GM23338 (cell line): Measurements from ENCODE around the gene EMSY. TPM values are rescaled to one million over a fixed set of nuclear protein-coding genes. Genes with fewer than 3 reads are reported as not detected.

ENCODE experiments used
- ATAC-seq: fragments of 200-7000 bp; cut with Tn5 transposase; 3 replicates; pipeline ENCODE4 v1.9.1; 2020
- DNase-seq: peaks from one replicate; pipeline ENCODE4 v3.0.0-alpha.2; 2015; ENCODE audit warnings: low spot score
- H2AFZ ChIP-seq: fragments of 200-600 bp; sonication (generic); 2 replicates; pipeline ENCODE4 v1.8.0; 2016; ENCODE audit warnings: antibody characterized with exemption, mild to moderate bottlenecking, moderate library complexity
- H3F3A ChIP-seq: fragments of 200-600 bp; sonication (generic); replicated peaks from 2 replicates; pipeline ENCODE4 v1.8.0; 2017; ENCODE audit warnings: antibody characterized with exemption, mixed run types, low read depth
- H3K27ac ChIP-seq: fragments of 200-600 bp; sonication (generic); 2 replicates; pipeline ENCODE4 v1.6.1; 2016; ENCODE audit warnings: low read depth
- H3K27me3 ChIP-seq: fragments of 200-600 bp; sonication (generic); 2 replicates; pipeline ENCODE4 v1.8.0; 2016; ENCODE audit warnings: mild to moderate bottlenecking, mixed run types, moderate library complexity; ENCODE audit not compliant: insufficient read depth
- H3K36me3 ChIP-seq: fragments of 200-600 bp; sonication (generic); 2 replicates; pipeline ENCODE4 v1.8.0; 2016; ENCODE audit warnings: mild to moderate bottlenecking; ENCODE audit not compliant: insufficient read depth
- H3K4me1 ChIP-seq: fragments of 200-600 bp; sonication (generic); 2 replicates; pipeline ENCODE4 v1.8.0; 2016; ENCODE audit warnings: mild to moderate bottlenecking, moderate library complexity; ENCODE audit not compliant: insufficient read depth
- H3K4me2 ChIP-seq: fragments of 200-600 bp; sonication (generic); 2 replicates; pipeline ENCODE4 v1.7.1; 2017; ENCODE audit warnings: mixed run types
- H3K4me3 ChIP-seq: fragments of 200-600 bp; sonication (generic); 2 replicates; pipeline ENCODE4 v1.6.1; 2016; ENCODE audit warnings: mixed run types
- H3K79me2 ChIP-seq: fragments of 200-600 bp; sonication (generic); replicated peaks from 2 replicates; pipeline ENCODE4 v1.8.0; 2017; ENCODE audit warnings: mild to moderate bottlenecking; ENCODE audit not compliant: insufficient read depth
- H3K9me2 ChIP-seq: fragments of 200-600 bp; sonication (generic); 2 replicates; pipeline ENCODE4 v1.8.0; 2017; ENCODE audit not compliant: insufficient read depth
- H4K20me1 ChIP-seq: fragments of 200-600 bp; sonication (generic); replicated peaks from 2 replicates; pipeline ENCODE4 v1.8.0; 2017; ENCODE audit warnings: mild to moderate bottlenecking; ENCODE audit not compliant: insufficient read depth
- H3K27ac Mint-ChIP-seq: 2 replicates; pipeline ENCODE4 v1.8.0; 2020; ENCODE audit warnings: inconsistent platforms, mild to moderate bottlenecking, moderate library complexity, mixed read lengths
- H3K27me3 Mint-ChIP-seq: 3 replicates; pipeline ENCODE4 v1.8.0; 2022; ENCODE audit warnings: low read depth, mild to moderate bottlenecking, moderate library complexity, mixed read lengths, inconsistent platforms; ENCODE audit not compliant: insufficient read depth, poor library complexity
- H3K36me3 Mint-ChIP-seq: 3 replicates; pipeline ENCODE4 v1.8.0; 2021; ENCODE audit warnings: low read depth, mild to moderate bottlenecking, inconsistent platforms, moderate library complexity, mixed read lengths
- H3K4me1 Mint-ChIP-seq: 3 replicates; pipeline ENCODE4 v1.8.0; 2020; ENCODE audit warnings: mild to moderate bottlenecking, inconsistent platforms, mixed read lengths
- H3K4me3 Mint-ChIP-seq: 3 replicates; pipeline ENCODE4 v1.8.0; 2021; ENCODE audit warnings: moderate library complexity, mild to moderate bottlenecking, inconsistent platforms, mixed read lengths
- H3K9me3 Mint-ChIP-seq: 3 replicates; pipeline ENCODE4 v1.8.0; 2020; ENCODE audit warnings: moderate library complexity, mild to moderate bottlenecking, inconsistent platforms, mixed read lengths
- CREB1 ChIP-seq: fragments of 250-450 bp; sonication (Bioruptor Pico); IDR thresholded peaks from 2 replicates; pipeline ENCODE4 v1.5.0; 2020; ENCODE audit warnings: low read depth, mild to moderate bottlenecking, moderate library complexity
- EZH2 ChIP-seq: fragments of 200-600 bp; sonication (generic); IDR thresholded peaks from one replicate; pipeline ENCODE4 v1.8.0; 2017; ENCODE audit warnings: antibody characterized with exemption, mild to moderate bottlenecking, low read depth; ENCODE audit not compliant: unreplicated experiment
- EZH2phosphoT487 ChIP-seq: fragments of 200-600 bp; sonication (generic); IDR thresholded peaks from one replicate; pipeline ENCODE4 v1.8.1; 2018; ENCODE audit warnings: antibody characterized with exemption; ENCODE audit not compliant: unreplicated experiment
- JUNB ChIP-seq: IDR thresholded peaks from one replicate; pipeline ENCODE4 v1.6.1; 2016; ENCODE audit warnings: antibody characterized with exemption; ENCODE audit not compliant: unreplicated experiment
- NANOG ChIP-seq: IDR thresholded peaks from 2 replicates; pipeline ENCODE4 v1.6.1; 2016; ENCODE audit warnings: antibody characterized with exemption, borderline replicate concordance
- STAT1 ChIP-seq: IDR thresholded peaks from one replicate; pipeline ENCODE4 v1.6.1; 2016; ENCODE audit warnings: antibody characterized with exemption; ENCODE audit not compliant: unreplicated experiment
- ZNF331 ChIP-seq: fragments of 250-450 bp; sonication (Bioruptor Pico); IDR thresholded peaks from 2 replicates; pipeline ENCODE4 v1.5.0; 2020; ENCODE audit warnings: low read depth, mild to moderate bottlenecking, moderate library complexity
- polyA plus RNA-seq: library from polyadenylated mRNA; unstranded; fragments of >200 nt; fragmentation: Nextera tagmentation; extraction: Ambion mirVana; gene quantifications from 2 replicates; pipeline ENCODE4 v1.2.1, GENCODE V29; 2016
- total RNA-seq: library from RNA; depleted of rRNA; stranded (reverse); fragments of >200 nt; shearing (Covaris generic); gene quantifications from 2 replicates; pipeline ENCODE4 v1.2.3, GENCODE V29; 2014
- TF ChIP-seq, protein P1 (sequence below), 2 experiments: fragments of 200-600 bp in 1 of 2; sonication (generic) in 1 of 2; conservative IDR thresholded peaks; 2 replicates each; pipeline versions ENCODE4 v1.5.1 to v1.6.1; 2016 to 2017; ENCODE audit warnings: antibody characterized with exemption in 2 of 2, low read depth in 2 of 2, mild to moderate bottlenecking in 2 of 2, moderate library complexity in 1 of 2
- TF ChIP-seq, protein P2 (sequence below): IDR thresholded peaks from 2 replicates; pipeline ENCODE4 v1.6.1; 2016; ENCODE audit warnings: antibody characterized with exemption
- TF ChIP-seq, protein P3 (sequence below): fragments of 250-450 bp; sonication (Bioruptor Pico); IDR thresholded peaks from 2 replicates; pipeline ENCODE4 v1.5.0; 2020; ENCODE audit warnings: mild to moderate bottlenecking, moderate library complexity

The EMSY gene
- total and polyA plus RNA-seq, 2 experiments from 2014 or later = 25.0 to 46.9 TPM

DNA sequence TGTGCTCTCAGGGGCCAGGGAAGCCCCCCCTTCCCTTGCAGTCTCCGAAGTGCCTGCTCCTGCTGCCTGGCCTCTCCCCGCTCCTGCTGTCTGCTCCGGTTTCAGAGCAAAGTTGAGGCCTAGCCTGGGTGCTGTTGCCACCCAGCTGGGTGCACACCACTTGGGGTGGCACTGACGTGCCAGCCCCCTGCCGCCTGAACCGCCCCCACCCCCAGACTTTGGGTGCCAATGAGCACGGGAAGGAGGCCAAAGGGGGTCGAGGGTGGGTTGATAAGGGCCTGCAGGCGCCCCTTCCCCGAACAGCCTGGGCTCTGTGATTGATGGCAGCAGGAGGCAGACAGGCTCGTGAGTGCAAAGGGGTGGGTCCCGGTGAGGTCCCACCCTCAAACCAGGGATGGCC, 48.2 kb downstream of the EMSY start:
- no peaks in the 10 kb centered on the region for H3F3A ChIP-seq
- peaks cover 10% of the 10 kb centered on the region; the same call in 1 of the 2 replicates for H3K36me3 ChIP-seq
- no peak overlapping the region for H2AFZ ChIP-seq
- no peak for ATAC-seq
- no peak overlapping the region for H3K27ac ChIP-seq
- no peaks in the 10 kb centered on the region for H3K27me3 Mint-ChIP-seq
- no peaks in the 10 kb centered on the region for H3K27me3 ChIP-seq
- H3K36me3 Mint-ChIP-seq = peaks cover 34% of the 10 kb centered on the region; the same call in 2 of the 3 replicates
- H4K20me1 ChIP-seq = peaks cover 6% of the 10 kb centered on the region; the same call in 1 of the 2 replicates
- H3K4me1 ChIP-seq = no peaks in the 10 kb centered on the region
- no peak for DNase-seq
- no peaks in the 10 kb centered on the region for H3K9me3 Mint-ChIP-seq
- TF ChIP-seq EZH2phosphoT487 = no peak
- TF ChIP-seq CREB1 (CRISPR knock-in tag) = no peak
- TF ChIP-seq NANOG = no peak
- TF ChIP-seq JUNB = no peak
- TF ChIP-seq, protein P1, sequence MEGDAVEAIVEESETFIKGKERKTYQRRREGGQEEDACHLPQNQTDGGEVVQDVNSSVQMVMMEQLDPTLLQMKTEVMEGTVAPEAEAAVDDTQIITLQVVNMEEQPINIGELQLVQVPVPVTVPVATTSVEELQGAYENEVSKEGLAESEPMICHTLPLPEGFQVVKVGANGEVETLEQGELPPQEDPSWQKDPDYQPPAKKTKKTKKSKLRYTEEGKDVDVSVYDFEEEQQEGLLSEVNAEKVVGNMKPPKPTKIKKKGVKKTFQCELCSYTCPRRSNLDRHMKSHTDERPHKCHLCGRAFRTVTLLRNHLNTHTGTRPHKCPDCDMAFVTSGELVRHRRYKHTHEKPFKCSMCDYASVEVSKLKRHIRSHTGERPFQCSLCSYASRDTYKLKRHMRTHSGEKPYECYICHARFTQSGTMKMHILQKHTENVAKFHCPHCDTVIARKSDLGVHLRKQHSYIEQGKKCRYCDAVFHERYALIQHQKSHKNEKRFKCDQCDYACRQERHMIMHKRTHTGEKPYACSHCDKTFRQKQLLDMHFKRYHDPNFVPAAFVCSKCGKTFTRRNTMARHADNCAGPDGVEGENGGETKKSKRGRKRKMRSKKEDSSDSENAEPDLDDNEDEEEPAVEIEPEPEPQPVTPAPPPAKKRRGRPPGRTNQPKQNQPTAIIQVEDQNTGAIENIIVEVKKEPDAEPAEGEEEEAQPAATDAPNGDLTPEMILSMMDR (conservative IDR thresholded peaks at IDR 0.05; ENCODE audit: low read depth in 2 of 2) = no peak
- TF ChIP-seq STAT1 = no peak
- TF ChIP-seq, protein P2, sequence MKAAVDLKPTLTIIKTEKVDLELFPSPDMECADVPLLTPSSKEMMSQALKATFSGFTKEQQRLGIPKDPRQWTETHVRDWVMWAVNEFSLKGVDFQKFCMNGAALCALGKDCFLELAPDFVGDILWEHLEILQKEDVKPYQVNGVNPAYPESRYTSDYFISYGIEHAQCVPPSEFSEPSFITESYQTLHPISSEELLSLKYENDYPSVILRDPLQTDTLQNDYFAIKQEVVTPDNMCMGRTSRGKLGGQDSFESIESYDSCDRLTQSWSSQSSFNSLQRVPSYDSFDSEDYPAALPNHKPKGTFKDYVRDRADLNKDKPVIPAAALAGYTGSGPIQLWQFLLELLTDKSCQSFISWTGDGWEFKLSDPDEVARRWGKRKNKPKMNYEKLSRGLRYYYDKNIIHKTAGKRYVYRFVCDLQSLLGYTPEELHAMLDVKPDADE = no peak
- TF ChIP-seq EZH2 = no peak
- no peak for TF ChIP-seq ZNF331 (CRISPR knock-in tag)
- TF ChIP-seq, protein P3, sequence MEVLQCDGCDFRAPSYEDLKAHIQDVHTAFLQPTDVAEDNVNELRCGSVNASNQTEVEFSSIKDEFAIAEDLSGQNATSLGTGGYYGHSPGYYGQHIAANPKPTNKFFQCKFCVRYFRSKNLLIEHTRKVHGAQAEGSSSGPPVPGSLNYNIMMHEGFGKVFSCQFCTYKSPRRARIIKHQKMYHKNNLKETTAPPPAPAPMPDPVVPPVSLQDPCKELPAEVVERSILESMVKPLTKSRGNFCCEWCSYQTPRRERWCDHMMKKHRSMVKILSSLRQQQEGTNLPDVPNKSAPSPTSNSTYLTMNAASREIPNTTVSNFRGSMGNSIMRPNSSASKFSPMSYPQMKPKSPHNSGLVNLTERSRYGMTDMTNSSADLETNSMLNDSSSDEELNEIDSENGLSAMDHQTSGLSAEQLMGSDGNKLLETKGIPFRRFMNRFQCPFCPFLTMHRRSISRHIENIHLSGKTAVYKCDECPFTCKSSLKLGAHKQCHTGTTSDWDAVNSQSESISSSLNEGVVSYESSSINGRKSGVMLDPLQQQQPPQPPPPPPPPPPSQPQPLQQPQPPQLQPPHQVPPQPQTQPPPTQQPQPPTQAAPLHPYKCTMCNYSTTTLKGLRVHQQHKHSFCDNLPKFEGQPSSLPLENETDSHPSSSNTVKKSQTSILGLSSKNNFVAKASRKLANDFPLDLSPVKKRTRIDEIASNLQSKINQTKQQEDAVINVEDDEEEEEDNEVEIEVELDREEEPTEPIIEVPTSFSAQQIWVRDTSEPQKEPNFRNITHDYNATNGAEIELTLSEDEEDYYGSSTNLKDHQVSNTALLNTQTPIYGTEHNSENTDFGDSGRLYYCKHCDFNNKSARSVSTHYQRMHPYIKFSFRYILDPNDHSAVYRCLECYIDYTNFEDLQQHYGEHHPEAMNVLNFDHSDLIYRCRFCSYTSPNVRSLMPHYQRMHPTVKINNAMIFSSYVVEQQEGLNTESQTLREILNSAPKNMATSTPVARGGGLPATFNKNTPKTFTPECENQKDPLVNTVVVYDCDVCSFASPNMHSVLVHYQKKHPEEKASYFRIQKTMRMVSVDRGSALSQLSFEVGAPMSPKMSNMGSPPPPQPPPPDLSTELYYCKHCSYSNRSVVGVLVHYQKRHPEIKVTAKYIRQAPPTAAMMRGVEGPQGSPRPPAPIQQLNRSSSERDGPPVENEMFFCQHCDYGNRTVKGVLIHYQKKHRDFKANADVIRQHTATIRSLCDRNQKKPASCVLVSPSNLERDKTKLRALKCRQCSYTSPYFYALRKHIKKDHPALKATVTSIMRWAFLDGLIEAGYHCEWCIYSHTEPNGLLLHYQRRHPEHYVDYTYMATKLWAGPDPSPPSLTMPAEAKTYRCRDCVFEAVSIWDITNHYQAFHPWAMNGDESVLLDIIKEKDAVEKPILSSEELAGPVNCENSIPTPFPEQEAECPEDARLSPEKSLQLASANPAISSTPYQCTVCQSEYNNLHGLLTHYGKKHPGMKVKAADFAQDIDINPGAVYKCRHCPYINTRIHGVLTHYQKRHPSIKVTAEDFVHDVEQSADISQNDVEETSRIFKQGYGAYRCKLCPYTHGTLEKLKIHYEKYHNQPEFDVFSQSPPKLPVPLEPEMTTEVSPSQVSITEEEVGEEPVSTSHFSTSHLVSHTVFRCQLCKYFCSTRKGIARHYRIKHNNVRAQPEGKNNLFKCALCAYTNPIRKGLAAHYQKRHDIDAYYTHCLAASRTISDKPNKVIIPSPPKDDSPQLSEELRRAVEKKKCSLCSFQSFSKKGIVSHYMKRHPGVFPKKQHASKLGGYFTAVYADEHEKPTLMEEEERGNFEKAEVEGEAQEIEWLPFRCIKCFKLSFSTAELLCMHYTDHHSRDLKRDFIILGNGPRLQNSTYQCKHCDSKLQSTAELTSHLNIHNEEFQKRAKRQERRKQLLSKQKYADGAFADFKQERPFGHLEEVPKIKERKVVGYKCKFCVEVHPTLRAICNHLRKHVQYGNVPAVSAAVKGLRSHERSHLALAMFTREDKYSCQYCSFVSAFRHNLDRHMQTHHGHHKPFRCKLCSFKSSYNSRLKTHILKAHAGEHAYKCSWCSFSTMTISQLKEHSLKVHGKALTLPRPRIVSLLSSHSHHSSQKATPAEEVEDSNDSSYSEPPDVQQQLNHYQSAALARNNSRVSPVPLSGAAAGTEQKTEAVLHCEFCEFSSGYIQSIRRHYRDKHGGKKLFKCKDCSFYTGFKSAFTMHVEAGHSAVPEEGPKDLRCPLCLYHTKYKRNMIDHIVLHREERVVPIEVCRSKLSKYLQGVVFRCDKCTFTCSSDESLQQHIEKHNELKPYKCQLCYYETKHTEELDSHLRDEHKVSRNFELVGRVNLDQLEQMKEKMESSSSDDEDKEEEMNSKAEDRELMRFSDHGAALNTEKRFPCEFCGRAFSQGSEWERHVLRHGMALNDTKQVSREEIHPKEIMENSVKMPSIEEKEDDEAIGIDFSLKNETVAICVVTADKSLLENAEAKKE (CRISPR knock-in tag) = no peak
- no peak overlapping the region for H3K4me3 Mint-ChIP-seq
- no peak overlapping the region for H3K4me3 ChIP-seq
- no peaks in the 10 kb centered on the region for H3K9me2 ChIP-seq
- H3K4me2 ChIP-seq = no peak overlapping the region
- no peaks in the 10 kb centered on the region for H3K4me1 Mint-ChIP-seq
- no peak overlapping the region for H3K27ac Mint-ChIP-seq
- H3K79me2 ChIP-seq = peaks cover 9% of the 10 kb centered on the region; the same call in 1 of the 2 replicates
